Activated CD4-positive, alpha-beta memory T cell treated with anti-CD3 and anti-CD28 coated beads, Interleukin-2, amount 10 ng/mL, durations not matched to agents 7 days and 5 days (primary cell): Measurements from ENCODE around the gene CLDN24. TPM values are rescaled to one million over a fixed set of nuclear protein-coding genes. Genes with fewer than 3 reads are reported as not detected.

Source experiments
- CTCF ChIA-PET: fragments of 350-600 bp; sonication (Branson Sonifier 250); formaldehyde crosslinking; loops from one replicate; lab custom pipeline; 2021; ENCODE audit warnings: antibody characterized with exemption, inconsistent platforms; lab: Charles Lee
- POLR2A ChIA-PET: fragments of 350-600 bp; sonication (Branson Sonifier 250); formaldehyde crosslinking; loops from one replicate; lab custom pipeline; 2021; ENCODE audit warnings: antibody characterized with exemption; lab: Charles Lee
- DNase-seq: peaks from one replicate; pipeline ENCODE4 v3.0.0-alpha.2; 2020
- H3K27ac Mint-ChIP-seq: one replicate; pipeline ENCODE4 v1.8.0; 2021; ENCODE audit warnings: mild to moderate bottlenecking, mixed read lengths
- H3K27me3 Mint-ChIP-seq: one replicate; pipeline ENCODE4 v1.8.0; 2021; ENCODE audit warnings: mixed read lengths
- H3K36me3 Mint-ChIP-seq: one replicate; pipeline ENCODE4 v1.8.0; 2021; ENCODE audit warnings: low read depth, mixed read lengths
- H3K4me1 Mint-ChIP-seq: one replicate; pipeline ENCODE4 v1.8.0; 2021; ENCODE audit warnings: mixed read lengths
- H3K4me3 Mint-ChIP-seq: one replicate; pipeline ENCODE4 v1.8.0; 2021; ENCODE audit warnings: mild to moderate bottlenecking, mixed read lengths
- H3K9me3 Mint-ChIP-seq: one replicate; pipeline ENCODE4 v1.8.0; 2021; ENCODE audit warnings: mixed read lengths
- total RNA-seq, 2 experiments: library from RNA; stranded (reverse); gene quantifications; one replicate each; pipeline ENCODE4 v1.2.3, GENCODE V29; 2021

The CLDN24 gene
- total RNA-seq, 2 experiments from 2014 or later, result not detected

DNA sequence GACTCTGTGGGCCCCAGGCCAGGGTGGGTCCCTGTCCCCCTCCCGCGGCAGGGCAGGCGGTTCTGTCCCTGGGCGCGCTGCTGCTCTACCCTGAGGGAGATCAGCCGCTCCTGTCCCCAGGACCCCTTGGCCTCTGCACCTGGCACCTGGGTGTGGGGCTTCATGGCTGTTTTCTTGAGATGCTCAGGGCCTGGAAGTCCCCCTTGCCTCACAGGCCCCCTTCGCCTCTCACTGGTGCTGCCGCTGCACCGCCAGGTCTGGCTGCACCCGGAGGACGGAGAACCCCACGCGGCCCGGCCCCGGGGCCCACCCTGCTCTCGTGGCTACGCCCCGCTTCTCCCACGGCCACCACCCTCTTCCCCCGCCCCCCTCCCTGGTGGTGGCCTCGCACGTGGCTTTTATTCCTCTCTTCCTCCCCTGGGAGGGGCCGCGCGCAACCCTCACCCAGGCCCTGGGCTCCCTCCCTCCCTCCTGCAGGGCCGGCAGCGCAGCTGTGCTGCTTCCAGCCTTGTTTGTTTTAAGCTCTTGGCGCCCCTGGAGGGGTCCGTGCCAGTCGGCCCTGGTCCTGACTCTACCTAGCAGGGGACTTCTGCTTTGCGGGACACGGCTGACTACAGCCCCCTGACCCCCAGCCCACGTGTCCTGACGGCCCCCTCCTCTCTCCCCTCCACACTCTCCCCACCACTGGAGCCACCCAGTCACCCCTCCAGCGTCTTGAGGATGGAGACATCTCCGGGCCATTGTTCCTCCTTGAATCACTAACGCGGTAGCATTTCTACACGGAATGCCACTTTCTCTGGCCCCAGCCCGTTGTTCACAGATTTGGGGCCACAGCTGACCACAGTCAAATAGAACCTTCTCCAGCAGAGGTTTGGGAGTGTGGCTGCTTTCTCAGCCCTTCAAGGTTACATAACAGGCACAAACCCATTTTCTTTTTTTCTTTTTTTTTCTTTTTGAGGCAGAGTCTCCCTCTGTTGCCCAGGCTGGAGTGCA, 20.6 kb upstream of the CLDN24 start:
- CTCF ChIA-PET, result no interaction called here
- H3K36me3 Mint-ChIP-seq, result no peaks in the 10 kb centered on the region
- POLR2A ChIA-PET, result no interaction called here

DNA sequence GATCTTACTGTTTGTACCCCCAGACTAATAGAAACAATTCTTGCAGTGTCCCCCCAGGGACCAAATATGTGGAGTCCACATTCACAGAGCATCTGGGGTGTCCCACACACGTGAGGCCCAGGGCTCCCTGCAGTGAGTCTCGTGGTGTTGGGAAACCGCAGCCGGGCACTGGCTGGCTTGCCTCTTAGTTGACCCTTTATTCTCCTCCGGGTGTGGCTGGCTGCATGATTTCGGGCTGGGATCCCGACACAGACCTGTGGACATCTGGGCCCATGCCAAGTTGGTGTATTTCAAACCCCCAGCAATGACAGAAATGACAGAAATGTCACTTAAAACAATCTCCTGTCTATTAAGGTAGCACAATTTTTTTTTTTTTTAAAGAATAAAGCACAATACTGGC, 15.6 kb upstream of the CLDN24 start:
- H3K4me3 Mint-ChIP-seq, result no peak overlapping the region
- H3K36me3 Mint-ChIP-seq, result no peaks in the 10 kb centered on the region
- CTCF ChIA-PET, result no interaction called here
- DNase-seq, result no peak
- H3K27me3 Mint-ChIP-seq, result peaks cover 14% of the 10 kb centered on the region
- H3K9me3 Mint-ChIP-seq, result no peaks in the 10 kb centered on the region
- H3K27ac Mint-ChIP-seq, result no peak overlapping the region
- POLR2A ChIA-PET, result no interaction called here
- peaks cover 10% of the 10 kb centered on the region for H3K4me1 Mint-ChIP-seq

More for the DNA sequence above, 20.6 kb upstream of the CLDN24 start:
- H3K27ac Mint-ChIP-seq, result no peak overlapping the region
- H3K27me3 Mint-ChIP-seq, result peaks cover 14% of the 10 kb centered on the region
- no peaks in the 10 kb centered on the region for H3K9me3 Mint-ChIP-seq
- no peaks in the 10 kb centered on the region for H3K4me1 Mint-ChIP-seq
- no peak for DNase-seq
- no peak overlapping the region for H3K4me3 Mint-ChIP-seq

DNA sequence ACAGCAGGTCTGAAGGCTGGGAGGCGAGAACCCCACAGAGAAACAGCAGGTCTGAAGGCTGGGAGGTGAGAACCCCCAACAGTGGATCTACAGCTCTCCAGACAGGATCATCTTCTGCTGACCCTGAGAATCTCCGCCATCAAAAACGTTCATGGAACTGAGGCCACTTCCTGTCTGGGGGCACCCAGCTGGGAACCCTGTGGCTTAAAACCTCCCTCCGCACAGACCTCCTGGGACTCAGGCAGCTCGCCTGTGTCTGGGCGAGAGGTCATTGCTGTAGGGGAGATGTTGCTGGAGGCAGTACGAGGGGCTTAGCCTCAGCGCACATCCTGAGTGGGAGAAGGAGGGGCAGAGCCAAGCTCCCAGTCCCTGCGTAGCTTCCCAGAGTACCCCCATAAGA, 15.1 kb upstream of the CLDN24 start:
- ChIA-PET CTCF (no interaction called here), POLR2A (no interaction called here)
- Mint-ChIP-seq H3K9me3 (no peaks in the 10 kb centered on the region), H3K27ac (no peak overlapping the region), H3K4me3 (no peak overlapping the region), H3K36me3 (no peaks in the 10 kb centered on the region), H3K27me3 (peaks cover 15% of the 10 kb centered on the region), H3K4me1 (peaks cover 10% of the 10 kb centered on the region)
- DNase-seq, result no peak

DNA sequence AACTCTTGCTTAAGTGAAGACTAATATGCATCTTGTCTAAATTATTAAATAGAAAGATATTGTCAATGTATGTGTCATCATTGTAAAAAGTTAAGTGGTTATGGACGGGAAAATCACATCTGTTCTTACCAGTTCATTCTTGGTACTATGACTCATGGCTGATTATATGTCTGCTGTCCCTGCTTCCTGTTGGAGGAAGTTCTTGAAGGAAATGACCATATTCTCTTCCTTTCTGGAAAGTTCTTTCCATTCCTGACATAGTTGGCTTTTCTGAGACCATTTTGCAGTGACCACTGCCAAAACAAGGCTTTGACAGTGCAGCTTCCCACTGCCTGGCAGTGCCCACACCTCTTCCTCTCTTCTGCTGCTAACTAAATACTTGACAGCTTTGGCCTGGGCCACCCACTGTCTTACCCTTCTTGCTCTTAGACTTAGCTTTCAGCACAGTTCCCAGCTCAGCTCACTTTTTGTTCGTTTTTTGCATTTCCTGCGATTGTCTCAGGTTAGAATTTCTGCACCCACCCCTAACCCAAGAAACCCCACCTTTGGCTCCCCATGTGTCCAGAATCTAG, 13.2 kb upstream of the CLDN24 start:
- CTCF ChIA-PET, result no interaction called here
- H3K4me1 Mint-ChIP-seq, result peaks cover 10% of the 10 kb centered on the region
- DNase-seq, result no peak
- no peak overlapping the region for H3K4me3 Mint-ChIP-seq
- no peak overlapping the region for H3K27ac Mint-ChIP-seq
- H3K27me3 Mint-ChIP-seq, result peaks cover 8% of the 10 kb centered on the region
- POLR2A ChIA-PET, result no interaction called here
- H3K9me3 Mint-ChIP-seq, result no peaks in the 10 kb centered on the region
- no peaks in the 10 kb centered on the region for H3K36me3 Mint-ChIP-seq

DNA sequence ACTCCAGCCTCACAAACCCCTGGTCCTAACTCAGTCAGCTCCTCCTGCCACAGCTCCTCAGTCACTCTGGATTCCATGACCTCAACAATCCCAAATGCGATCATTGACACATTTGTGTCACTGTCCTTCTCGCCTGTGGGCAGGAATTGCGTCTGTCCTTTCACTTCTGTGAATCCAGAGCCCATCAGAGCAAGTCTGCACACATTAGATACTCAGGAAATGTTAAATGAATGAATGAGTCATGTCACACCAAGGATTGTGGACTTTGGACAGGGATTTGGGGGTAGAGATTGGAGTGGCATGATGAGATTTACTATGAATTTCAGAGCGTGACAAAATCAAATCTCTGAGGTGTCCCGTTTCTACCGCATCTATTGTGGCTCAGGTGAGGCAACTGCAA, 11.8 kb upstream of the CLDN24 start:
- Mint-ChIP-seq H3K27me3 (peaks cover 6% of the 10 kb centered on the region), H3K4me1 (peaks cover 10% of the 10 kb centered on the region), H3K4me3 (no peak overlapping the region), H3K36me3 (no peaks in the 10 kb centered on the region), H3K27ac (no peak overlapping the region), H3K9me3 (no peaks in the 10 kb centered on the region)
- POLR2A ChIA-PET, result no interaction called here
- CTCF ChIA-PET, result no interaction called here
- DNase-seq, result no peak

DNA sequence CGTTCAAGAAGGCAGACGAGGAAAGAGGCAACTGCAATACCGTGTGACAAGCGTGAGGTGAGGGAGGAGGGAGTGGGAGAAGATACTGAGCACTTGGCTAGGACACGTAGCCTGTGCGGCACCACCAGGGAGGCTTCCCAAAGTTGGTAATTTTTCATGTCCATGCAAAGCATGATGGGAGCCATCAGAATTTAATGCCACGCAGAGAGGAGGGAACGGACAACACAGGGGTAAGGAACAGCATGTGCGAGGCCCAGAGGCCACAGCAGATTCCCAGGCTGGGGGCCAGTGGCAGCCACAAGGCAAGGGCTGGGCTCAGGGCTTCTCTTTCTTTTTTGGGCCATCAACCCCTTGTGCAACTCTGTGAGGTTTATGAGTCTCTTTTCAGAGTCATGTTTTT, 11.0 kb upstream of the CLDN24 start:
- Mint-ChIP-seq H3K4me3 (no peak overlapping the region), H3K4me1 (peaks cover 10% of the 10 kb centered on the region), H3K27me3 (peaks cover 6% of the 10 kb centered on the region), H3K9me3 (no peaks in the 10 kb centered on the region), H3K27ac (no peak overlapping the region), H3K36me3 (no peaks in the 10 kb centered on the region)
- no peak for DNase-seq
- POLR2A ChIA-PET, result no interaction called here
- CTCF ChIA-PET, result no interaction called here

DNA sequence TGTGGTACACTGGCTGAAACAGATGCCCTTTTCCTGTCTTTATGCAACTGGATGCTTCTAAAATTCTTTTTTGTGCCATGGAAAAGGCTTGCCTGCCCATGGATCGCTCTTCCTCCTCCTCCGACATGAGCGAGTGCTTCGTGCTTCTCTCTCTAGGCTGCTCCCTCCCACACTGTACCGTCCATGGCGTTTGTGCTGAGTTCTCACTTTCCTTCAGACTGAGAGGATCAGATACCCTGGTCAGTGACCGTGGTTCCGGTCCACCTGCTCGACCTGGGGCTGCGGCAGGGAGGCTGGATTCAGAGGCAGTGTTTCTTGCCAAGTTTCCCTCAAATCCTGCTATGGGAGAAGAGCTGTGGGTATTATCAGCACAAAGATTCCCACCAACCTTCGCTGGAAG, 10.2 kb upstream of the CLDN24 start:
- ChIA-PET CTCF (no interaction called here), POLR2A (no interaction called here)
- Mint-ChIP-seq H3K27me3 (peaks cover 6% of the 10 kb centered on the region), H3K9me3 (no peaks in the 10 kb centered on the region), H3K4me3 (no peak overlapping the region), H3K27ac (no peak overlapping the region), H3K36me3 (no peaks in the 10 kb centered on the region), H3K4me1 (peaks cover 10% of the 10 kb centered on the region)
- DNase-seq, result no peak

DNA sequence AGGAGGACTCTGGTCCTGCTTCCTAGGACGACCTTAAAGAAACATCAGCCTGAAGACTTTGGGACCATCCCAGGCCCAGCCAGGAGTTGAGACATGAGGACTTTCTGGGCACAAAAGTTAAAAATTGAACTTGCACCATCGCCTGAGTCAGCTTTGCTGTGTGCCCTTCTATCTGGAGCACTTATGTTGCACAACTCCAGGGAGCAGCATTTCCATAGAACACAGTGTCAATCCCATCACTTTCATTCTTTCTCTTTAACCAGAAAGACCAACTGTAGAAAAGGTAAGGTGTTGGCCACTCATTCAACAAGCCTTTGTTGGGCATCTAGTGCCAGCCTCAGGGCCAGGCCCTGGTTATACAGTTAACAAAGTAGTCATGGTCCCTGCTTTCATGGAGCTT, 8.6 kb upstream of the CLDN24 start:
- H3K9me3 Mint-ChIP-seq, result no peaks in the 10 kb centered on the region
- H3K27me3 Mint-ChIP-seq, result peaks cover 6% of the 10 kb centered on the region
- peaks cover 8% of the 10 kb centered on the region for H3K4me1 Mint-ChIP-seq
- H3K4me3 Mint-ChIP-seq, result no peak overlapping the region
- DNase-seq, result no peak
- ChIA-PET POLR2A (no interaction called here), CTCF (no interaction called here)
- H3K27ac Mint-ChIP-seq, result no peak overlapping the region
- H3K36me3 Mint-ChIP-seq, result no peaks in the 10 kb centered on the region

DNA sequence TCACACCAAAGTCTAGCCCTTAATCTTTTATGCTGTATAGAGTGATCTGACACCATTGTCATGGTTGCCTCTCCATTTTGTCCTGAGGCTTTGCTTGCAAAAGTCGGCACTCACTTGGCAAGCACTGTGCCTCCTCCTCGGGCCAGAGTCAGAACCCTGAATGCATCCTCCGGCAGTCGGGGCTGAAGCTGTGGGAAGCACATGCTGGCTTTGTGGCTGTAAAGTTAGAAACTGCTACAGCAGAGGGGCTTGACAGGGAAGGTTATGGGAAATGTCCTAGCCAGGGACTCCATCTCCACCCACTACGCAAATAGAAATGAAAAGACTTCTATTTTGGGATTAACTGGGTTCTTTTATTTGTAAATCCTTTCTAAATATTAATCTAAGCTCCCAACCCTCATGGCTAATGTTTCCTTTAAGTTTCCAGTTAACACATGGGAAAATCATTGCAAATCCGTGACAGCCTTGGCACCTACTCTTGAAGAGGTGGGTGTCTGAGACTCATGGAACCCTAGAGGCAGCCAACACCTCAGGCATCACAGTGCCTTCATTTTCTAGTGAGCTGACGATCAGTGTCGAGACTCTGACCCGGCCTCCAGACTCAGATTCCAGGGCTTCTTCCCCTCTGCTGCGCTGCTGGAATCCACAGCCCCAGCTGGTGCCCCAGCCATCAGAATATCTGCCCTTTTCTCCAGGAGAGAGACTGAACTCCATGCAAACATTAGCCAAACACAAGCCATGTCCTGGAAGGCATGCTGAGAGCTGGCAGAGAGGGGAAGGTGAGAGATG, 7.9 kb upstream of the CLDN24 start:
- Mint-ChIP-seq H3K9me3 (no peaks in the 10 kb centered on the region), H3K4me3 (no peak overlapping the region), H3K4me1 (peaks cover 1% of the 10 kb centered on the region), H3K27ac (no peak overlapping the region), H3K36me3 (no peaks in the 10 kb centered on the region), H3K27me3 (peaks cover 6% of the 10 kb centered on the region)
- CTCF ChIA-PET, result no interaction called here
- DNase-seq, result no peak
- POLR2A ChIA-PET, result no interaction called here

DNA sequence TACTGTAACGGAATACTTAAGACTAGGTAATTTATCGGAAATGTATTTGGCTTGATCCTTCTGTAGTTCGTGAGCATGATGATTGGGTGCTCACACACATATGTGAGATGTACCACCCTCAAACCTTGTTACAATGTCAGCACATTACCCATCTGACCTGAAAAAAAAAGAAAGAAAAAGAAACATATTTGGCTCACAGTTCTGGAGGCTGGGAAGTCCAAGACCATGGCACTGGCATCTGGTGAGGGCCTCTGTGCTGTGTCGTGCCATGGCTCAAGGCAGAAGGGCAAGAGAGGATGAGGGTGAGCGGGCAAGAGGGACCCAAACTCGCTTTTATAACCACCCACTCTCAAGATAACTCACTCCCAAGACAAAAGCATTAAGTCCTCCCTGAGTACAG, 7.0 kb upstream of the CLDN24 start:
- no peak overlapping the region for H3K4me3 Mint-ChIP-seq
- H3K9me3 Mint-ChIP-seq, result no peaks in the 10 kb centered on the region
- POLR2A ChIA-PET, result no interaction called here

DNA sequence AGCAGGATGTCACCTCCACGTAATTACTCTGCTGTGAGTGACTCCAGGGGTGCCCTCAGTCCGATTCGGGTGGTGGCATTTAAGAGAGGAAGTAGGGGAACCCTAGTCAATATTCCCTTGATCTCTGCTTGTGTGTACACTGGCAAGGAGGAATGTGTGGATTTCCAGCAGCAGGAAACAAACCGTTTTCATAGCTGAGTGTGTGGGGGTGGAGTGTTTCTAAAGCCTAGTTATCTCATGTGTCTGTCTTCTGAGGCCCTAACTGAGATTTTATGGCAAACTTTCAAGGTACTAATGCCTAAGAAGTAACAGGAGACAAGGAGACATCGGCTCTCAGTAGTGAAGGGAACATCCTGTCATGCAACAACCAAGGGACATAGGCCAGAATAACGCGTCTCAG, 6.6 kb upstream of the CLDN24 start:
- Mint-ChIP-seq H3K27me3 (peaks cover 6% of the 10 kb centered on the region), H3K27ac (no peak overlapping the region), H3K9me3 (no peaks in the 10 kb centered on the region), H3K36me3 (no peaks in the 10 kb centered on the region), H3K4me3 (no peak overlapping the region), H3K4me1 (no peaks in the 10 kb centered on the region)
- POLR2A ChIA-PET, result no interaction called here
- CTCF ChIA-PET, result no interaction called here
- DNase-seq, result no peak

More for the DNA sequence above, 7.0 kb upstream of the CLDN24 start:
- H3K4me1 Mint-ChIP-seq, result no peaks in the 10 kb centered on the region
- no peak overlapping the region for H3K27ac Mint-ChIP-seq
- CTCF ChIA-PET, result no interaction called here
- H3K36me3 Mint-ChIP-seq, result no peaks in the 10 kb centered on the region
- H3K27me3 Mint-ChIP-seq, result peaks cover 6% of the 10 kb centered on the region
- no peak for DNase-seq

DNA sequence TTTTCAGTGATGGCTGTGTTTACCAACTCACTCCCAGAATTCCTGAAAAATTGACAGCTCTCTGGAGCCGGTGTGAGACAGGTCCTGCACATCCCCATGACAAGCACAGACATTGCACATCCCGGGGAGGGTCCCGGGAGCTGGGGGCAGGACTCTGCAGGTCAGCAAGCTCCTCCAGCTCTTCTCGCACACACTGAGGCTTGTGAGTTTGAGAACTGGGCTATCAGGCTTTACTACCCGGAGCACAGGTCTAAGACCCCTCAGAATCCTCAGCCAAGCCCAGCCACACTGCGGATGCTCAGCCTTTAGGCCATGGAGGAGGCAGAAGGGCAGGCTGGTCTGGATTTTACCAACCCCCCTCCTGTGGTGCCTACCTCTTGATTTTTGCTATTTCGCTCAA, 5.6 kb upstream of the CLDN24 start:
- no peaks in the 10 kb centered on the region for H3K4me1 Mint-ChIP-seq
- ChIA-PET POLR2A (no interaction called here), CTCF (no interaction called here)
- H3K36me3 Mint-ChIP-seq, result no peaks in the 10 kb centered on the region
- no peak for DNase-seq
- no peak overlapping the region for H3K27ac Mint-ChIP-seq
- H3K9me3 Mint-ChIP-seq, result no peaks in the 10 kb centered on the region
- H3K27me3 Mint-ChIP-seq, result peaks cover 2% of the 10 kb centered on the region
- H3K4me3 Mint-ChIP-seq, result no peak overlapping the region

DNA sequence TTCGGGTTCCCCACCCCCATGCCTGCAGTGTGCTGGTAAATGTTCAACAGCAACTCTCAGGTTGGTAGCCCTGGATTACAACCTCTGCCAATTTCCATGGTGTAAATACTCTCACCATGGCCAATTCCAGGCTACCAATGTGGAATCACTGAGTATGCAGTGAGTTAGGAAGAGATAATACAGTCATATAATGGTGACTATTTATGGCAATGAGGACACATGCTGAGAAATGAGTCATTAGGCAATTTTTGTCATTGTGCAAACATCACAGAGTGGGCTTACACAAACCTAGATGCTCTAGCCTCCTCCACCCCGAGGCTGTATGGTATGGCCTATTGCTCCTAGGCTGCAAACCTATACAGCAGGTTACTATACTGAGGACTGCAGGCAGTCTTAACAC, 4.6 kb upstream of the CLDN24 start:
- ChIA-PET CTCF (no interaction called here), POLR2A (no interaction called here)
- Mint-ChIP-seq H3K27ac (no peak overlapping the region), H3K4me1 (no peaks in the 10 kb centered on the region), H3K4me3 (no peak overlapping the region), H3K9me3 (no peaks in the 10 kb centered on the region), H3K36me3 (no peaks in the 10 kb centered on the region), H3K27me3 (no peaks in the 10 kb centered on the region)
- DNase-seq, result no peak
